ENCODE measurements around the gene CDHR3. TPM values are rescaled to one million over a fixed set of nuclear protein-coding genes. Genes with fewer than 3 reads are reported as not detected.

Gene CDHR3
- total RNA-seq, 1 donor from 2014 or later, result 1.4 TPM

- TF ChIP-seq CTCF (IDR thresholded peaks at IDR 0.05), result no peak
- Histone ChIP-seq H3K27ac (no peak overlapping the region), H3K27me3 (no peaks in the 10 kb centered on the region), H3K4me3 (no peak overlapping the region), H3K9me3 (no peaks in the 10 kb centered on the region), H3K4me1 (no peaks in the 10 kb centered on the region), H3K36me3 (no peaks in the 10 kb centered on the region)
- ATAC-seq, result no peak
- intact Hi-C loops (cut with DNase I), result no loop called here
- DNase-seq, result no peak
Measured at GRCh38 chr7:105972276-105972675, 9.2 kb downstream of the CDHR3 start.

DNA sequence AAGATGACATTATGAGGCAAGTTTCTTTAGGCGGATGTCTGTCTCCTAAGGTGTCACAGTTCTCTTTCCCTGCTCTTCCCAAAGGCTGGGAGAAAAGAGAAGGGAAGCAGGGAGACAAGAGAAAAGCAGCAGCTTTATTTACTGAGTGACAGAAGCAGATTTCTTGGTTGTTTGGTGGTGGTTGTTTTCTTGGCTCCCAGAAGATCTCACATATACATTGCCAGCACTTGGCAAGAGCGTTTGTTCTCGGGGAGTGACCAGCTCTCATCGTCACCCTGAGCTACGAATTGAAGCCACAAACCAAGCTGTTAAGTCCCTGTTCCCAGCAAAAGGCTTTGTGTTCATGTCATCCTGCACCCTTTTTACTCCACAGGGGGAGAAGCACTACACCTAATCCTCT, 11.4 kb downstream of the CDHR3 start:
- TF ChIP-seq CTCF (IDR thresholded peaks at IDR 0.05), result no peak
- Histone ChIP-seq H3K36me3 (no peaks in the 10 kb centered on the region), H3K9me3 (no peaks in the 10 kb centered on the region), H3K4me1 (no peaks in the 10 kb centered on the region), H3K4me3 (no peak overlapping the region), H3K27me3 (no peaks in the 10 kb centered on the region), H3K27ac (no peak overlapping the region)
- ATAC-seq (no peak), DNase-seq (no peak)
- intact Hi-C loops (cut with DNase I), result no loop called here

DNA sequence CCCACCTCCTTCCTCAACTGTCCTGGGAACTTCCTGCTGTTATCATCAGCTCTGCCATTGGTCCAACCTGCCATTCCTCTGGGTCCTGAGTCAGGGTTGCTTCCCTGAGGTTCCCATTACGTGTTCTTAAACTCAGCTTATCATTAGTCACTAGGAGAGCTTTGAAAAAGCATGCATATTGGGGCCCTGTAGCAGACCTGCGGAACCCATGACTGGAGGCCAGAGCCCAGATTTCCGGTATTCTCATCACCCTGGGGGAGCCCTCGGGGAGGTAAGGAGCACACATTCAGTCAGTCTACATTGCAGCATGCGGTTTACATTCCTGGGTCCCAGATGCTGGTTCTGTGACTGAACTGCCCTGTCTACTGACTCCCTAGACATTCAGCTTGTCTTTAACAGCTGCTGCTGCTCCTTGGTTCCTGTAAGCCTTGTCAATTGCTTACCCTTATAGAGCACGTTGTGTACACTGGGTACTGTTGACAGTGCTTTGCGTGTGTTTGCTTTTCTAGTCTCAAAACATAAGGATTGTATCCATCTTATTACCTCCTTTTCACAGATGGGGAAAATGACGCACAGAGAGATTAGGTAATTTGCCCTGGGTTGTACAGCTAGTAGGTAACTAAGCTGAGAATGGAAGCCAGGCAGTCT, 12.8 kb downstream of the CDHR3 start:
- ATAC-seq (no peak), DNase-seq (no peak)
- H3K27me3 ChIP-seq, result no peaks in the 10 kb centered on the region
- no peaks in the 10 kb centered on the region for H3K36me3 ChIP-seq
- intact Hi-C loops (cut with DNase I), result no loop called here
- H3K4me3 ChIP-seq, result no peak overlapping the region
- TF ChIP-seq CTCF (IDR thresholded peaks at IDR 0.05), result no peak
- no peak overlapping the region for H3K27ac ChIP-seq
- H3K4me1 ChIP-seq, result no peaks in the 10 kb centered on the region
- H3K9me3 ChIP-seq, result no peaks in the 10 kb centered on the region

- ATAC-seq, result no peak
- DNase-seq, result no peak
Measured at GRCh38 chr7:105976868-105977267, 13.8 kb downstream of the CDHR3 start.

DNA sequence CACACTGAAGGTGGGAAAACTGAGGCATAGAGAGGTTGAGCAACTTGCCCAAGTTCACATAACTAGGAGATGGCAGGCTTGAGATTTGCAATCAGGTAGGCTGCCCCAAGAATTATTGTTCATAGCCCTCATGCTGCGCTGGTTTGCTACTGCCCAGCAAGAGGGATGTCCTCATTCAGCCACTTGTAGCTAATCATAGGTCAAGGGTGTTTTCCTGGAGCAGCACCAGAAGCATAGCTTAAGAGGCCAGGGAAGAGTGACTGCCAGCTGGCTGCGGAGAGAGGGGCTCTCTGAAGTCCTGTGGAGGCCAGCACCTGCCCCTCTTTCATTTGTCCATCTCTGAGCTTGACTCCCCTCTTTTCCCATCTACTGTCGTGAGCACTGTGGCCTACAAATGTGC, 15.0 kb downstream of the CDHR3 start:
- no peak for TF ChIP-seq CTCF (IDR thresholded peaks at IDR 0.05)
- DNase-seq (no peak), ATAC-seq (peak; percentile 83)
- H3K27ac ChIP-seq, result no peak overlapping the region
- H3K36me3 ChIP-seq, result no peaks in the 10 kb centered on the region
- no peaks in the 10 kb centered on the region for H3K4me1 ChIP-seq
- no peaks in the 10 kb centered on the region for H3K27me3 ChIP-seq
- no peaks in the 10 kb centered on the region for H3K9me3 ChIP-seq
- intact Hi-C loops (cut with DNase I), result no loop called here
- H3K4me3 ChIP-seq, result no peak overlapping the region

More at GRCh38 chr7:105976868-105977267, 13.8 kb downstream of the CDHR3 start:
- H3K27me3 ChIP-seq, result no peaks in the 10 kb centered on the region
- intact Hi-C loops (cut with DNase I), result no loop called here
- no peak overlapping the region for H3K27ac ChIP-seq
- H3K9me3 ChIP-seq, result no peaks in the 10 kb centered on the region
- TF ChIP-seq CTCF (IDR thresholded peaks at IDR 0.05), result no peak
- H3K4me3 ChIP-seq, result no peak overlapping the region
- no peaks in the 10 kb centered on the region for H3K4me1 ChIP-seq
- H3K36me3 ChIP-seq, result no peaks in the 10 kb centered on the region

DNA sequence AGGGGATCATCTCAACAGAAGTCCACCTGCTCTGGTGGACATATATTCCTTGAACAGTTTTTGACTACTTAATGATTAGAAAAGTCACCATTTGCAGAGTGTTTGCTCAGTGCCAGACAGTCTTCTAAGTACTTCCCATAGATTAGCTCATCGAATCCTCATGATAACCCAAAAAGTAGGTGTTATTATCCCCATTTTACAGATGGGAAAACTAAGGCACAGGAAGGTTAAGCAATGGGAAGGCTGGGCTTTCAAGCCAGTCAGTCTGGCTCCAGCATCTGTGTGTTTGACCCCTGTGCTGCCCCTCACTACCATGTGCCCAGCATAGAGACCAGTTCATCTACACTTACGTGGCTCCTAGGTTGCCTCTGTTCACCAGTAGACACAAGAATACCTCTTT, 15.9 kb downstream of the CDHR3 start:
- Histone ChIP-seq H3K36me3 (no peaks in the 10 kb centered on the region), H3K27me3 (no peaks in the 10 kb centered on the region), H3K9me3 (no peaks in the 10 kb centered on the region), H3K27ac (no peak overlapping the region), H3K4me3 (no peak overlapping the region), H3K4me1 (no peaks in the 10 kb centered on the region)
- DNase-seq, result no peak
- no peak for ATAC-seq
- intact Hi-C loops (cut with DNase I), result no loop called here
- TF ChIP-seq CTCF (IDR thresholded peaks at IDR 0.05), result no peak
